CD4-positive, alpha-beta T cell treated with Interleukin-21 for 1 hour (primary cell): ENCODE measurements around the gene OLIG3.

Source experiments
- DNase-seq: peaks from one replicate; pipeline ENCODE4 v3.0.0-alpha.2; 2020

OLIG3 gene

DNA sequence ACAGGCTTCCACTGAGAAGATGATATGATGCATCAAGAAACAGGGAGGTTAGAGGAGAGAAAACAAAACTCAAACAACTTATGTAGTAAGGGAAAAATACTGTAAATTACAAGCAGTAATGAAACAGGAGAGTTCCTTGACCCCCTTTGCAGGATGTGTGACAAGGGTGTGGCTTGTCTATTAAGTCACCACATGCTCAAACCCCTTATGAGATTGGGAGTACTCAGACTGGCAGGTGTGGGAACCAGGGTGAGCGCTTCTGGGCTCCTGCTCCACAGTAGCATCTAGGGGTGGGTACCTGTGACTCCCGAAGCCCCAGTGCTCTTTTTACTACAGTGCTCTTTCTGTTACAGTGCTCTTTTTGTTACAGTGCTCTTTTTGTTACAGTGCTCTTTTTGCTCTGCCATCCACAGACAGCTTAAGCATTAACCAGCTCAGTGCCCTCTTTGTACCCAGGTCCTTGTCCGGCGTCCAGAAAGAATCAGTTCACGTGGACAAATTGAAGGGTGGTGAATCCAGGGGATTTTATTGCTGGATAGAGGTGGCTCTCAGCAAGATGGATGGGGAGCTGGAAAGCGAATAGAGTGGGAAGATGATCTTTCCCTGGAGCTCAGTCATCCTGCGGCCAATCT lies 28.7 kb downstream of the OLIG3 start:
- DNase-seq, result no peak

DNA sequence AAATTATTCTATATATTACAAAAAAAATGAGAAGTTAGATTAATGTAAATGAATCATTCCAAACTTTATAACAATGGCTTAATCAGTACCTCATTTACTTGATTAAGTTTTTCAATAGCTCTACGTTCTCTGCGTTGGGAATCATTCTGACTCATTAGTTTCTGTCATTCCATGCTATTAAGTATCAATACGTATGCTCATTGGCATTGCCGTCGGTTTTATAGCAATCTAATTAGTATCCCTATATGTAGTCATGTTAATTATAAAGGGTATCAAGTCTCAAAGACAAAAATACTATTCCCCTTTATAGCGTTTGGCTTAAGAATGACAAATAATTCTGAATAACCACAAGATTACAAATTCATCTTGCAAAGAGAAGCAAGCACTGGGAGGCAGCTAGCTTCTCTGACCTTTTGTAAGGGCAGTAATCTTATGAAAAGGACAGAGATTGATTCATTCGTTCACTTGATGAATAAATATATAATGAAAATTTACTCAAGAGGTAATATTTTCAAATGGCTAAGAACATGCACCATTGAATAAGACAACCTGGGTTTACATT lies 41.8 kb downstream of the OLIG3 start:
- no peak for DNase-seq

DNA sequence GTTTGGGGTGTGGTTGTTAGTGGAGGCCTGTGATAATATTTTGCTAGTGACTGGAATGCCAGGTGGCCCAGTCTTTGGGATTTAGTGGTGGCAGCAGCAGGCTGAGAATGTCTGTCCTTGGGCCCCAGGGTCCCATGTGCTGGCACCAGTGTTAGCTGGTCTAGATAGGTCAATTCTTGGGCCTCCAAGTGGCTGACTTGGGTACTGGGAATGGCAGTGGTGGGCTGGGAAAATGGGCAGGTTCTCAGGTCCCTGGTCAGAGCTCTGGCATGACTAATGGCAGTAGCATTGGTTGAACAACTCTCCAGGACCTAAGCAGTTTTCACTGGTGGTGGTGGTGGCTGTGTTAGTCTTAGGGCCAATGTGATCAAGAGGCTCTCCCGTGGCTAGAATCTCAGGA lies 50.3 kb downstream of the OLIG3 start:
- DNase-seq, result no peak
